Sigmoid colon (tissue), 7 donors: ENCODE data around the gene SPDYE4. TPM values are rescaled to one million over a fixed set of nuclear protein-coding genes. Genes with fewer than 3 reads are reported as not detected.

Source experiments
- DNase-seq: peaks from one replicate; pipeline ENCODE4 v3.0.0-alpha.2; 2019
- H3K27ac ChIP-seq, 4 donors: fragments of 200-600 bp; sonication (generic); one replicate each; pipeline ENCODE4 v1.5.1; 2016 to 2019; ENCODE audit warnings: mild to moderate bottlenecking in 1 of 4
- H3K27me3 ChIP-seq, 3 donors: fragments of 200-600 bp; sonication (generic); one replicate each; pipeline ENCODE4 v1.5.1; 2019; ENCODE audit warnings: mild to moderate bottlenecking in 1 of 3
- H3K36me3 ChIP-seq, 4 donors: fragments of 200-600 bp; sonication (generic); one replicate each; pipeline ENCODE4 v1.5.1; 2016 to 2019
- H3K4me1 ChIP-seq, 4 donors: fragments of 200-600 bp; sonication (generic); one replicate each; pipeline ENCODE4 v1.5.1; 2017 to 2019
- H3K4me3 ChIP-seq, 4 donors: fragments of 200-600 bp; sonication (generic); one replicate each; pipeline ENCODE4 v1.5.1; 2017 to 2019; ENCODE audit warnings: mild to moderate bottlenecking in 2 of 4, moderate library complexity in 1 of 4
- H3K9me3 ChIP-seq, 4 donors: fragments of 200-600 bp in 3 of 4; sonication (generic) in 3 of 4; one replicate each; pipeline versions ENCODE4 v1.5.1 to v1.6.1; 2013 to 2019
- EP300 ChIP-seq, 4 donors: sonication (generic); formaldehyde crosslinking; IDR thresholded peaks; one replicate each; pipeline ENCODE4 v1.6.1; 2017; ENCODE audit warnings: antibody characterized with exemption in 4 of 4
- POLR2A ChIP-seq, 2 donors: fragments of 450-650 bp; IDR thresholded peaks; one replicate each; pipeline ENCODE4 v1.6.1; 2016; ENCODE audit warnings: antibody characterized with exemption in 2 of 2, mild to moderate bottlenecking in 2 of 2, moderate library complexity in 2 of 2
- POLR2AphosphoS5 ChIP-seq, 4 donors: sonication (generic); formaldehyde crosslinking; IDR thresholded peaks; one replicate each; pipeline ENCODE4 v1.6.1; 2017; ENCODE audit warnings: antibody characterized with exemption in 4 of 4
- WGBS, 2 donors: extraction: QIAGEN DNeasy Blood & Tissue Kit; methylation state at CpG; one replicate each; pipeline ENCODE4 v1.1.7; 2013; 5-methylcytosine and 5-hydroxymethylcytosine counted together
- intact Hi-C: fragments of 100-400 bp; cut with DNase I; formaldehyde crosslinking; loops from one replicate; pipeline ENCODE4 v1.15.1; 2023
- polyA plus RNA-seq, 3 donors: library from polyadenylated mRNA; stranded (reverse); fragments of 200-250 nt; gene quantifications; one replicate each; pipeline ENCODE4 v1.2.3, GENCODE V29; 2013
- total RNA-seq, 4 donors: library from RNA; depleted of rRNA; stranded (reverse); fragments of >200 nt; gene quantifications; one replicate each; pipeline ENCODE4 v1.1.0, GENCODE V29; 2016
- TF ChIP-seq, protein P1 (sequence below), 4 experiments: fragments of 450-650 bp in 3 of 4; fragments of 200-600 bp in 1 of 4; IDR thresholded peaks; one replicate each; pipeline ENCODE4 v1.5.1; 2016 to 2019; ENCODE audit warnings: antibody characterized with exemption in 4 of 4, mild to moderate bottlenecking in 3 of 4, moderate library complexity in 2 of 4
- donor health status: healthy with polysubstance abuse.
- donor health status: Bipolar disorder and iron deficiency.
- donor health status: healthy.

Gene SPDYE4
- total and polyA plus RNA-seq, 7 donors, result not detected

DNA sequence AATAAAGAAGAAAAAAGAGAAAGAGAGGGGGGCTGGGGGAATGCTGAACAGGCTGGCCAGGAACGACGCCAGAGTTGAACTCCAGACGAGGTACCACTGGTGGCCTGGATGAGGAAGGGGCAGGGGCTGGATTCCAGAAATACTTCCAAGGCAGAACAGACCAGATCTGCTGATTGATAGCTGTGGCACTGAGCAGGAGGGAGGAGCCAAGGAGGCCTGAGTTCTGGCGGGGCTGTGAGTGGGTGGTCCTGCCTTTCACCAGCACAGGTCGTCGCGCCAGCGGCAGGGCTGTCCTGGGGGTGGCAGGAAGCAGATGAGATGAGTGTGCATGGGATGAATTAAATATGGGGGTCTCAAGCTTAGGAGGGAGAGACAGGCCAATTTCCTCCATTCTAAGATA, 19.2 kb downstream of the SPDYE4 start:
- Histone ChIP-seq H3K36me3 (no peaks in the 10 kb centered on the region), H3K9me3 (no peaks in the 10 kb centered on the region), H3K4me1 (no peaks in the 10 kb centered on the region), H3K4me3 (no peak overlapping the region), H3K27me3 (no peaks in the 10 kb centered on the region), H3K27ac (no peak overlapping the region)
- no peak for DNase-seq
- TF ChIP-seq, protein P1, sequence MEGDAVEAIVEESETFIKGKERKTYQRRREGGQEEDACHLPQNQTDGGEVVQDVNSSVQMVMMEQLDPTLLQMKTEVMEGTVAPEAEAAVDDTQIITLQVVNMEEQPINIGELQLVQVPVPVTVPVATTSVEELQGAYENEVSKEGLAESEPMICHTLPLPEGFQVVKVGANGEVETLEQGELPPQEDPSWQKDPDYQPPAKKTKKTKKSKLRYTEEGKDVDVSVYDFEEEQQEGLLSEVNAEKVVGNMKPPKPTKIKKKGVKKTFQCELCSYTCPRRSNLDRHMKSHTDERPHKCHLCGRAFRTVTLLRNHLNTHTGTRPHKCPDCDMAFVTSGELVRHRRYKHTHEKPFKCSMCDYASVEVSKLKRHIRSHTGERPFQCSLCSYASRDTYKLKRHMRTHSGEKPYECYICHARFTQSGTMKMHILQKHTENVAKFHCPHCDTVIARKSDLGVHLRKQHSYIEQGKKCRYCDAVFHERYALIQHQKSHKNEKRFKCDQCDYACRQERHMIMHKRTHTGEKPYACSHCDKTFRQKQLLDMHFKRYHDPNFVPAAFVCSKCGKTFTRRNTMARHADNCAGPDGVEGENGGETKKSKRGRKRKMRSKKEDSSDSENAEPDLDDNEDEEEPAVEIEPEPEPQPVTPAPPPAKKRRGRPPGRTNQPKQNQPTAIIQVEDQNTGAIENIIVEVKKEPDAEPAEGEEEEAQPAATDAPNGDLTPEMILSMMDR (IDR thresholded peaks at IDR 0.05), result no peak
- TF ChIP-seq EP300 (IDR thresholded peaks at IDR 0.05), result no peak
- no peak for TF ChIP-seq POLR2AphosphoS5 (IDR thresholded peaks at IDR 0.05)
- no peak for TF ChIP-seq POLR2A (IDR thresholded peaks at IDR 0.05)
- intact Hi-C loops, result no loop called here
- 55 to 57% methylated on average over 8 of the region's 8 CpGs for WGBS, 2 donors

DNA sequence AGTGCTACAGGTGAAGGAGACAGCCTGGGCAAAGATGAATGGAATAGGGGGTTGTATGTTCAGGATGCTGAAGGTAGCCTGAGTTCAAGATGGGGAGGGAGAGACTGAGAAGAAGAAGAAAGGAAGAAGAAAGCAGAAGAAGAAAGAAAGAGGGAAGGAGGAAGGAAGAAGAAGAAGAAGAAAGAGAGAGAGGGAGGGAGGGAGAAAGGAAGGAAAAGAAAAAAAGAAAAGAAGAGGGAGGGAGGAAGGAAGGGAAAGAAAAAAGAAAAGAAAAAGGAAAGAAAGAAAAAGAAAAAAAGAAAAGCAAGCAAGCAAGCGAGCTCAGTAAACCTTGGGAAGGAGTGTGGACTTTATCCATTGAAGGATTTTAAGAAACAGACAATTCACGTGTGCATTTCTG, 21.6 kb downstream of the SPDYE4 start:
- WGBS, 2 donors, result 54 to 75% methylated on average over 2 of the region's 2 CpGs
- Histone ChIP-seq H3K27ac (no peak overlapping the region), H3K36me3 (no peaks in the 10 kb centered on the region), H3K4me3 (no peak overlapping the region), H3K27me3 (no peaks in the 10 kb centered on the region), H3K9me3 (no peaks in the 10 kb centered on the region), H3K4me1 (no peaks in the 10 kb centered on the region)
- no peak for DNase-seq
- TF ChIP-seq POLR2AphosphoS5 (IDR thresholded peaks at IDR 0.05) (no peak), POLR2A (IDR thresholded peaks at IDR 0.05) (no peak), EP300 (IDR thresholded peaks at IDR 0.05) (no peak)
- TF ChIP-seq, protein P1 (IDR thresholded peaks at IDR 0.05), result no peak
- intact Hi-C loops, result no loop called here

DNA sequence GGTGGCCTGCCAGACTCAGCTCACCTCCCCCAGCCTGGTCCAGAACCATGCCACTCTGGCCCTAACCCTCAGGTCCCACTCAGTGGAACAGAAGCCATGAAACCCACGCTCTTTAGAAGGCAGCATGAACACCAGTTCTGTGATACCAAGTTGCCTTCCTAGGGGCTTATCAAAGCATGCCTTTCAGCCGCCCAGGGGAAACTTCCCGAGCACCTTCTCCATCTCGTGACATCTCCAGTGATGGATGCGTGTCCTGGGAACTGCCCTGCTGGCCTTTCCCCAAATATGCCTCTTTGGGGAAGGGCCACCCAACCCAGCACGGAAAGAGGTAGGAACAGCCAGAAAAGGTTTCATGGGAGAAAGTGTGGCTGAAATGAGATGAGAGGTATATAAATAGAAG, 22.0 kb downstream of the SPDYE4 start:
- 72 to 86% methylated on average over 6 of the region's 6 CpGs for WGBS, 2 donors
- H3K27me3 ChIP-seq, result no peaks in the 10 kb centered on the region
- no peak overlapping the region for H3K27ac ChIP-seq

DNA sequence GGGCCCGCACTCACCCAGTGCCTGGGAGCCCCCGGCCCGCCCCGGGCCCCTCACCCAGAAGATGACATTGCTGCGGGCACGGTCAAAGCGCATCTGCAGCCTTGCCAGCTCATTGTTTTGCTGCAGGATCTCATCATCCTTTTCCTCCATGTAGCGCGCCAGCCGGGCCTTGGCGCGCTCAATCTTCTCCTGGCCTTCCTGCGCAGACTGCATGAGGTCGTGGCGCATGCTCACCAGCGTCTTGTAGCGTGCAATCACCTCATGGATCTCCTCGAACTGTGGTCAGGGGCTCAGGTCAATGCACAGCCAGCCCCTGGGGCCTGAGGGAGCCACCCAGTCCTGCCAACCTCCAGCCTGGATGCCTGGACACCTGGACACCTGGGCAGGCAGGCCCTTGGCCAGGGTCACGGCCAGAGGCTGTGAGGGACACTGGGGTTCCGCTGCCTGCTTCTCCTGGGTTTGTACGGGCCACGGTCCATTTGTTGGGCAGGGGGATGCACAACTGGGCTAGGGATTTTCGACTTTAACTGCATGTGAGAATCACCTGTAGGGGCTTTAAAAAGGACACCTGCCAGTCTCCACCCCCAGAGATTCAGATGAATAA, 22.9 kb downstream of the SPDYE4 start:
- no peak for TF ChIP-seq EP300 (IDR thresholded peaks at IDR 0.05)
- TF ChIP-seq POLR2A (IDR thresholded peaks at IDR 0.05), result no peak
- TF ChIP-seq, protein P1 (IDR thresholded peaks at IDR 0.05), result no peak
- TF ChIP-seq POLR2AphosphoS5 (IDR thresholded peaks at IDR 0.05), result no peak
- no peak for DNase-seq
- H3K27me3 ChIP-seq, result no peaks in the 10 kb centered on the region
- H3K9me3 ChIP-seq, result no peaks in the 10 kb centered on the region
- 92 to 93% methylated on average over 23 of the region's 23 CpGs for WGBS, 2 donors
- intact Hi-C loops, result no loop called here
- no peak overlapping the region for H3K27ac ChIP-seq
- no peak overlapping the region for H3K4me3 ChIP-seq
- H3K36me3 ChIP-seq, result no peaks in the 10 kb centered on the region
- no peaks in the 10 kb centered on the region for H3K4me1 ChIP-seq

More for the DNA sequence above, 22.0 kb downstream of the SPDYE4 start:
- no peak for DNase-seq
- H3K4me3 ChIP-seq, result no peak overlapping the region
- intact Hi-C loops, result no loop called here
- H3K36me3 ChIP-seq, result no peaks in the 10 kb centered on the region
- no peaks in the 10 kb centered on the region for H3K9me3 ChIP-seq
- TF ChIP-seq, protein P1 (IDR thresholded peaks at IDR 0.05), result no peak
- TF ChIP-seq POLR2AphosphoS5 (IDR thresholded peaks at IDR 0.05) (no peak), EP300 (IDR thresholded peaks at IDR 0.05) (no peak), POLR2A (IDR thresholded peaks at IDR 0.05) (no peak)
- H3K4me1 ChIP-seq, result no peaks in the 10 kb centered on the region

DNA sequence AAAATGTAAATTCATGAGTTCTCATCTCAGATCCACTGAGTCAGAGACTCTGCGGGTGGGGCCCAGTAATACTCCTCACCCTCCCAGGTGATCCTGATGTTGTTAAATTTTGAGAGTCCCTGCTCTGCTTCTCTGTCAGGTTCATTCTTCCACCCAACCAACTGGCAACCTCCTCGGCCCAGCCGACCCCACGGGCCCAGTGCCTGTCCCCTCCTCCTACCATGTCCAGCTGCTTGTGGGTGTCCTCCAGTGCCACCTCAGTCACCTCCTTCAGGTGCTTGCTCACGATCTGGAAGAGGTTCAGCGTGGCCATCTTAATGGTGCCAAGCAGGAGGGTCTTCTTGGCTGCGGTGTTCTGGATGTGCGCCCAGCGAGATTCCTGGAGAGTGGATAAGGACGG, 23.5 kb downstream of the SPDYE4 start:
- WGBS, 2 donors, result 96 to 97% methylated on average over 10 of the region's 10 CpGs
- no peak for TF ChIP-seq EP300 (IDR thresholded peaks at IDR 0.05)
- H3K36me3 ChIP-seq, result no peaks in the 10 kb centered on the region
- no peak for DNase-seq
- no peaks in the 10 kb centered on the region for H3K9me3 ChIP-seq
- no peak overlapping the region for H3K27ac ChIP-seq
- intact Hi-C loops, result no loop called here
- no peaks in the 10 kb centered on the region for H3K27me3 ChIP-seq
- no peaks in the 10 kb centered on the region for H3K4me1 ChIP-seq
- no peak overlapping the region for H3K4me3 ChIP-seq
